PFSK-1 (cell line): ENCODE data around the gene FAM168B.

Experiments
- FOXP2 ChIP-seq: optimal IDR thresholded peaks from 2 replicates; pipeline ENCODE3; 2011; ENCODE audit warnings: borderline replicate concordance, control low read depth, inconsistent platforms; ENCODE audit not compliant: insufficient read depth; ENCODE audit errors: extremely low read length, extremely low read depth
- POLR2AphosphoS5 ChIP-seq: IDR thresholded peaks from 2 replicates; pipeline ENCODE4 v1.6.1; 2012; ENCODE audit warnings: low read depth, mild to moderate bottlenecking, control low read depth, low read length, moderate library complexity
- REST ChIP-seq, 2 experiments: IDR thresholded peaks; 2 replicates each; pipeline versions ENCODE4 v1.6.1 to v1.8.0; 2011 to 2012; ENCODE audit warnings: low read depth in 2 of 2, low read length in 2 of 2, control low read depth in 1 of 2, inconsistent platforms in 1 of 2, mild to moderate bottlenecking in 1 of 2, moderate library complexity in 1 of 2; ENCODE audit not compliant: insufficient read depth in 1 of 2
- SIN3A ChIP-seq: IDR thresholded peaks from 2 replicates; pipeline ENCODE4 v1.6.1; 2012; ENCODE audit warnings: mild to moderate bottlenecking, low read length, moderate library complexity, borderline replicate concordance; ENCODE audit not compliant: insufficient read depth
- TAF1 ChIP-seq: IDR thresholded peaks from 2 replicates; pipeline ENCODE4 v1.6.1; 2012; ENCODE audit warnings: low read length, control low read depth, borderline replicate concordance; ENCODE audit not compliant: insufficient read depth

Gene FAM168B

GRCh38 chr2:131010566-131010965 lies 82.7 kb downstream of the FAM168B start:
- TF ChIP-seq REST (IDR thresholded peaks at IDR 0.05; ENCODE audit: insufficient read depth in 1 of 2, low read depth in 2 of 2, low read length in 2 of 2) (no peak), POLR2AphosphoS5 (no peak), TAF1 (no peak), FOXP2 (no peak), SIN3A (no peak)

- TF ChIP-seq POLR2AphosphoS5: no peak
Observed at GRCh38 chr2:131009713-131010475, 83.4 kb downstream of the FAM168B start.

- TF ChIP-seq REST (IDR thresholded peaks at IDR 0.05; ENCODE audit: insufficient read depth in 1 of 2, low read depth in 2 of 2, low read length in 2 of 2) (no peak), POLR2AphosphoS5 (no peak), TAF1 (no peak), FOXP2 (no peak), SIN3A (no peak)
Observed at GRCh38 chr2:131008967-131009366, 84.3 kb downstream of the FAM168B start.

GRCh38 chr2:131006561-131006960 lies 86.7 kb downstream of the FAM168B start:
- TF ChIP-seq TAF1: no peak
- TF ChIP-seq FOXP2: no peak
- TF ChIP-seq REST (IDR thresholded peaks at IDR 0.05; ENCODE audit: insufficient read depth in 1 of 2, low read depth in 2 of 2, low read length in 2 of 2): no peak
- no peak for TF ChIP-seq POLR2AphosphoS5
- TF ChIP-seq SIN3A: no peak

GRCh38 chr2:131005216-131005935 lies 87.9 kb downstream of the FAM168B start:
- TF ChIP-seq SIN3A: no peak
- no peak for TF ChIP-seq POLR2AphosphoS5
- no peak for TF ChIP-seq TAF1
- TF ChIP-seq FOXP2: no peak
- no peak for TF ChIP-seq REST (IDR thresholded peaks at IDR 0.05; ENCODE audit: insufficient read depth in 1 of 2, low read depth in 2 of 2, low read length in 2 of 2)
